ENCODE data around the gene CNBD2. TPM values are rescaled to one million over a fixed set of nuclear protein-coding genes. Genes with fewer than 3 reads are reported as not detected.
A peak's percentile ranks its signal among the peaks of the same experiment; 100 is the strongest.

CNBD2 gene
- 5.5 TPM for total RNA-seq
- under 1 TPM; 0.15 to 0.56 (median 0.33) TPM for polyA plus RNA-seq (ENCODE audit: insufficient read depth in 1 of 8, insufficient read length in 8 of 8, low replicate concordance in 1 of 8)
- long read RNA-seq, donor 1: 0 reads
- long read RNA-seq, donor 2: 0 reads
- long read RNA-seq, donor 3, partial matches to known transcripts: 0 of 2 reads
- long read RNA-seq, donor 3, other reads (novel, unspliced or antisense): 0 of 2 reads
- long read RNA-seq, donor 4, partial matches to known transcripts: 0 of 1 reads
- long read RNA-seq, donor 4, other reads (novel, unspliced or antisense): 0 of 1 reads
- long read RNA-seq, donor 5, transcript CNBD2-206 (1 exons, 662 nt): major isoform, 9 of 9 reads
- long read RNA-seq, donor 5, partial matches to known transcripts: 0 of 9 reads
- long read RNA-seq, donor 5, other reads (novel, unspliced or antisense): 0 of 9 reads
- long read RNA-seq, donor 6, partial matches to known transcripts: 0 of 3 reads
- long read RNA-seq, donor 6, other reads (novel, unspliced or antisense): 0 of 3 reads
- long read RNA-seq, donor 7, partial matches to known transcripts: 0 of 2 reads
- long read RNA-seq, donor 7, other reads (novel, unspliced or antisense): 0 of 2 reads
- long read RNA-seq, donor 8, partial matches to known transcripts: 0 of 3 reads
- long read RNA-seq, donor 8, other reads (novel, unspliced or antisense): 0 of 3 reads
- long read RNA-seq, donor 9: 0 reads
- long read RNA-seq, donor 10, partial matches to known transcripts: 0 of 2 reads
- long read RNA-seq, donor 10, other reads (novel, unspliced or antisense): 0 of 2 reads
- long read RNA-seq, donor 11, transcript CNBD2-206 (1 exons, 662 nt): major isoform, 6 of 6 reads
- long read RNA-seq, donor 11, partial matches to known transcripts: 0 of 6 reads
- long read RNA-seq, donor 11, other reads (novel, unspliced or antisense): 0 of 6 reads

DNA sequence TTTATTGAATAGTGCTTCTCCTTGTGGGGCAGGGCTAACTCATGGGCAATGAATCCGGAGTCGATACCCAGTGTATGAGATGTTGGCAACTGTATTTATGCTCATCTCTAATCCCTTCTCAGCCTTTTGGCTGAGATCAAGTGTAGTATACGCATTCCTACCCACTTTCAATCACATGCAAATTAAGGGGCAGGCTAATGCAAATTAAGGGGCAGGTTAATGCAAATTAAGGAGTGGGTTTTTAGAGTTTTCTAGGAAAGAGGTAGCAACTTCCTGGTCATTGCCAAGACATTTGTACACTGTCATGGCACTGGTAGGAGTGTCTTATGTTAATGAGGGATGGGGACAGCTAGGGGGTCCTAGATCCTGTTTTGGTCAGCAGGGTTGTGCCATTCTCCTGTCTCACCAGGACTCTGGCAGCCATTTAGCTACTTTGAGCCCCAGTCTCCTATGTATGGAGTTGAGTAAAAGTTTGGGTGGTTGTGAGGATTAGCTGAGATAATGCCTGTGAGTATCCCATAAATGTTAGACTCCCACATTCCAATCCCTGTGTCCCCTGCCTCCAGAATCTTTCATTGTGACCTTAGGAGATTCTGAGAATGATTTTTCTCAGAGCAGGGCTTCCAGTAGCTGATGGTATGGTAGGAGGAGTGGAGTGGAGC, at the start of gene CNBD2:
CNBD2 (plus strand) TSS at position 612 of the 662 bp plus-strand sequence. CDS start 173 bp downstream, outside the sequence.
- H3K27me3 ChIP-seq (ENCODE audit: control insufficient read depth, insufficient read depth, low read length): no peaks in the 10 kb centered on the region
- peaks cover 6% of the 10 kb centered on the region for H3K9me3 ChIP-seq (replicated peaks; ENCODE audit: control insufficient read depth, low read depth, low read length)
- no peak for DNase-seq
- no peak within 1 kb of the TSS for H3K27ac ChIP-seq (ENCODE audit: low read length)
- H3K4me3 ChIP-seq (ENCODE audit: low read length): no peak within 1 kb of the TSS
- WGBS (ENCODE audit: insufficient coverage): no CpG with 5 or more reads among the region's 3 CpGs
- no peaks in the 10 kb centered on the region for H3K36me3 ChIP-seq (ENCODE audit: control insufficient read depth, insufficient read depth, low read length)
- peaks cover 3% of the 10 kb centered on the region for H3K4me1 ChIP-seq (ENCODE audit: control insufficient read depth, insufficient read depth, low read length)

DNA sequence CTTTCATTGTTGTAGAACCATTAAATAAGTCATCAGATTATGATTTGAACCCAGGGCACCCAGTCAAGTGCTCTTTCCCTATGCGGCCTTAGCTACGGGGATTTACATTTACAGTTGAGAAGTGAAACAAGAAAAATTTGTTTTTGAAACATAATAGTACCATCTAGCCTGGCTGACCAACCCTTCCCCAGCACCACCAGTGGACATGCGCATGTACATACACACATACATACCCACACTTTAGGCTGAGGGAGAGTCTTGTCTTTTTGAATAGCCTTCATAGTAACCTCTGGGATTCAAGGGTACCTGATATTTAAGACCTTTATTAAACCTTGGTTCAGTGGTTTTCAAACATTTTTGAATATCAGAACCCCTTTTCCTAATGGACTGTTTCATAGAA, 47.9 kb upstream of the CNBD2 start:
- no peaks in the 10 kb centered on the region for H3K27me3 ChIP-seq (ENCODE audit: control insufficient read depth, insufficient read depth, low read length)
- no peak overlapping the region for H3K27ac ChIP-seq (ENCODE audit: low read length)
- no peak for DNase-seq
- peaks cover 51% of the 10 kb centered on the region for H3K36me3 ChIP-seq (ENCODE audit: control insufficient read depth, insufficient read depth, low read length)
- H3K4me3 ChIP-seq (ENCODE audit: low read length): no peak overlapping the region
- H3K9me3 ChIP-seq (replicated peaks; ENCODE audit: control insufficient read depth, low read depth, low read length): no peaks in the 10 kb centered on the region
- no peaks in the 10 kb centered on the region for H3K4me1 ChIP-seq (ENCODE audit: control insufficient read depth, insufficient read depth, low read length)
- no CpG with 5 or more reads among the region's 3 CpGs for WGBS (ENCODE audit: insufficient coverage)

DNA sequence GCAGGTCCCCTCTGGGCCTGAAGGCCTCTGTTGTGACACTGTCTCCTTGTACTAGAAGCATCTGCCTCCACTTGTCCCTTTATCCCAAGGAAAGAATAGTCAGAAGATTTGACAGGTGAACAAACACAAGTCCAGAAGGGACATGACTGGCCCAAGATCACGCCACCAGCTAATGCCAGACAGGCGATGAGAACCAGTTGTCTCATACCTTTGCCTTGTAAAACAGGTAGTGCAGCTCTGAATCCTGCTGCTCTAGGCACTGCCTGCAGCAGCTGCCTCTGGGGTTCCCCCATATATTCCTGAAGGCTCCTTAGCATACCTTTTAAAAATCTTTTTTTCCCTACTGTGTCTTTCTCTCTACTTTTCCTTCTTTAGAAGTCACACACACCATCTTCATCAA, 39.1 kb upstream of the CNBD2 start:
- H3K4me3 ChIP-seq (ENCODE audit: low read length): no peak overlapping the region
- no peak overlapping the region for H3K27ac ChIP-seq (ENCODE audit: low read length)
- no peaks in the 10 kb centered on the region for H3K4me1 ChIP-seq (ENCODE audit: control insufficient read depth, insufficient read depth, low read length)
- H3K9me3 ChIP-seq (replicated peaks; ENCODE audit: control insufficient read depth, low read depth, low read length): no peaks in the 10 kb centered on the region
- H3K36me3 ChIP-seq (ENCODE audit: control insufficient read depth, insufficient read depth, low read length): peaks cover 42% of the 10 kb centered on the region
- WGBS (ENCODE audit: insufficient coverage): 90% methylated on average over 2 of the region's 2 CpGs
- no peaks in the 10 kb centered on the region for H3K27me3 ChIP-seq (ENCODE audit: control insufficient read depth, insufficient read depth, low read length)
- no peak for DNase-seq

DNA sequence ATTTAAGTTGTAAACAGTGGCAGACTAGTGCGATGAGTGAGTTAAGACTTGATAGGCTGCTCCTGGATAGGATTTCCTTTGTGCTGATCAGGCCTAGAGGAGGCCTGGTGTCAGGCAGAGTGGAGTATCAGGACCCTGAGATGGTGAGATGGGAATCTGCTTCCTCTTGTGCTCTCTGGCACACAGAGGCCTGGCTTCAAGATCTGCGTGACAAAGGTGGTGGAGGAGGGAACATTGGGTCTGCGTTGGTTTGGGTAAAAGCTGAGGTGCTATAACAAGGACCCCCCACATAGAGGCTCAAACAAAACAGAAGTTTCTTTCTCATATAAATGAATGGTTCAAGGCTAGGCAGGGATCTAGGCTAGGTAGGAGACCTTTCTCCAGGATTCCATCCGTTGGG, 34.3 kb upstream of the CNBD2 start:
- no peaks in the 10 kb centered on the region for H3K4me1 ChIP-seq (ENCODE audit: control insufficient read depth, insufficient read depth, low read length)
- 97% methylated on average over 2 of the region's 4 CpGs for WGBS (ENCODE audit: insufficient coverage)
- no peaks in the 10 kb centered on the region for H3K27me3 ChIP-seq (ENCODE audit: control insufficient read depth, insufficient read depth, low read length)
- H3K9me3 ChIP-seq (replicated peaks; ENCODE audit: control insufficient read depth, low read depth, low read length): no peaks in the 10 kb centered on the region
- peaks cover 43% of the 10 kb centered on the region for H3K36me3 ChIP-seq (ENCODE audit: control insufficient read depth, insufficient read depth, low read length)
- no peak overlapping the region for H3K27ac ChIP-seq (ENCODE audit: low read length)
- H3K4me3 ChIP-seq (ENCODE audit: low read length): no peak overlapping the region
- no peak for DNase-seq

DNA sequence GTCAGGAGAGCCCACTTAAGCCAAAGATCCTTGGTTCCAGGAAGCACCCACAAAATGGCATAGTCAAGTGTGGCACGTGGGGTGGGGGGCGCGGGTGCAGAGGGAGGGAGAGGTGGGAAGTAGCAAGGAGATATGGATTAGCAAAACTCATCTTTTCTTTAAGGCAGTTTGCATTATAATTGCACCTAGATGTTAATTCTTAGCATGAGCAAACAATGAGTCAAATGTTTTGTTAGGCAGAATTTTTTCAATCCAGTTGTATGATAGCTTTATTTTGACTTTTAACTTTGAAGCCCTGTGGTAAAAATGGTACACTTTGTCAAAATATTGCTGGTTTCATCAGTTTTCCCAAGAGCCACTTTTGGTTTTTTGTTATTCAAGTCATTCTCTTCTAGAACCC, 29.1 kb upstream of the CNBD2 start:
- Histone ChIP-seq H3K27ac (ENCODE audit: low read length) (no peak overlapping the region), H3K27me3 (ENCODE audit: control insufficient read depth, insufficient read depth, low read length) (no peaks in the 10 kb centered on the region), H3K9me3 (replicated peaks; ENCODE audit: control insufficient read depth, low read depth, low read length) (no peaks in the 10 kb centered on the region), H3K4me3 (ENCODE audit: low read length) (no peak overlapping the region), H3K36me3 (ENCODE audit: control insufficient read depth, insufficient read depth, low read length) (peaks cover 52% of the 10 kb centered on the region), H3K4me1 (ENCODE audit: control insufficient read depth, insufficient read depth, low read length) (no peaks in the 10 kb centered on the region)
- WGBS (ENCODE audit: insufficient coverage): no CpG with 5 or more reads among the region's 3 CpGs
- DNase-seq: no peak

DNA sequence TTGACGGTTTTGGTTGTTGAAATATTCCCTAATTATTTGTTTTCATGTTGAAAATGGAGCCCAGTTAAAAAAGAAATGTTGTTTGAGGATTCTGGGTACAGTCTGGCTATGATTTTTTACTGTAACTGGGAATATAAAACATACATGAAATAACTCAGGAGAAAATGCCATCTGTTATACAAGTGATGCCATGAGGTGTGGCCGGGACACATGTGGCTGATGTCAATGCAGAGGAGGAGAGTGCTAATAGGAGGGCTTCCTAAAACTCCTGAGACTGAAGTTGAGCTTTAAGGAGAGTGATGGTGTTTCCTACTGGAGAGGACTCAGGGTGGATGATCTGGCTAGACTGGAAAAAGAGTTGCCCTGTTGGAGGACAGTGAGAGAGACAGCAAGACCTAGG, 26.8 kb upstream of the CNBD2 start:
- Histone ChIP-seq H3K36me3 (ENCODE audit: control insufficient read depth, insufficient read depth, low read length) (peaks cover 49% of the 10 kb centered on the region), H3K9me3 (replicated peaks; ENCODE audit: control insufficient read depth, low read depth, low read length) (no peaks in the 10 kb centered on the region), H3K27me3 (ENCODE audit: control insufficient read depth, insufficient read depth, low read length) (no peaks in the 10 kb centered on the region), H3K27ac (ENCODE audit: low read length) (no peak overlapping the region), H3K4me1 (ENCODE audit: control insufficient read depth, insufficient read depth, low read length) (no peaks in the 10 kb centered on the region), H3K4me3 (ENCODE audit: low read length) (no peak overlapping the region)
- DNase-seq: no peak
- 75% methylated on average over 1 of the region's 2 CpGs for WGBS (ENCODE audit: insufficient coverage)

DNA sequence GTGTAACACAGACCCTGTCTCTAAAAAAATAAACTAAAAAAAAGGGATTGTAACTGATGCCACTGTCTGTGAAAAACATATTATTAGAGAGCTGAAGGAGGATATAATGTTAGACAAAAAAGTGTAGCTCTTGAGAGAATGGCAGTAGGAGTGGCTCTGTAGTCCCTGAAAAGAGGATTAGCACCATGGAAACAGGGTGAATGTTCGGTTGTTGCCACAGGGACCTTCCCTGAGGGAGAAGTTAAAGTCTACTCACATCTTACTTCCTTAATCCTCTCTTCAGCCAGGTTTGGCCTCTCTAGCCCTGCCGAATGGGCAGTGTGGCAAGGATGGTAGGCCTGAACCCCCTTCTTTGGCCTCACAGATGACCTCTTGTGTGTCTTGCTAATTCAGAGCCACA, 26.1 kb upstream of the CNBD2 start:
- Histone ChIP-seq H3K9me3 (replicated peaks; ENCODE audit: control insufficient read depth, low read depth, low read length) (no peaks in the 10 kb centered on the region), H3K4me1 (ENCODE audit: control insufficient read depth, insufficient read depth, low read length) (no peaks in the 10 kb centered on the region), H3K27me3 (ENCODE audit: control insufficient read depth, insufficient read depth, low read length) (no peaks in the 10 kb centered on the region), H3K36me3 (ENCODE audit: control insufficient read depth, insufficient read depth, low read length) (peaks cover 53% of the 10 kb centered on the region), H3K4me3 (ENCODE audit: low read length) (no peak overlapping the region), H3K27ac (ENCODE audit: low read length) (no peak overlapping the region)
- no CpG with 5 or more reads among the region's 2 CpGs for WGBS (ENCODE audit: insufficient coverage)
- no peak for DNase-seq

DNA sequence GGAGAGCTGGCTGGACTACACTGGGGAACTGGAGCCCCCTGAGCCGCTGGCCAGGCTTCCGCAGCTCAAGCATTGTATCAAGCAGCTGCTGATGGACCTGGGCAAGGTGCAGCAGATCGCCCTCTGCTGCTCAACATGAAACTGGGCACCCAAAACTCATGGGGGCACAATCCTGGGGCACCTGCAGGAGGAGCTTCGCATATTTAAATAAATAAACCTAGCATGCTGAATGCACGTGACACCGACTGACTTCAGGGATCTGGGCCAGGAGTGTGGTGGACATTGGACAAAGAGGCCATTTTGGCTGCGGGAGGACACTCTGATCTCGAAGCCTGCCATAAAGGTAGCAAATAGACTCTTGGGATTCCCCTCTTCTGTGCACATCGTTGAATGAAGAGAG, 20.9 kb upstream of the CNBD2 start:
- Histone ChIP-seq H3K27me3 (ENCODE audit: control insufficient read depth, insufficient read depth, low read length) (no peaks in the 10 kb centered on the region), H3K9me3 (replicated peaks; ENCODE audit: control insufficient read depth, low read depth, low read length) (no peaks in the 10 kb centered on the region), H3K27ac (ENCODE audit: low read length) (no peak overlapping the region), H3K4me1 (ENCODE audit: control insufficient read depth, insufficient read depth, low read length) (peaks cover under 1% of the 10 kb centered on the region), H3K36me3 (ENCODE audit: control insufficient read depth, insufficient read depth, low read length) (peaks cover 32% of the 10 kb centered on the region), H3K4me3 (ENCODE audit: low read length) (no peak overlapping the region)
- peak; percentile 8 for DNase-seq
- 82% methylated on average over 6 of the region's 9 CpGs for WGBS (ENCODE audit: insufficient coverage)

DNA sequence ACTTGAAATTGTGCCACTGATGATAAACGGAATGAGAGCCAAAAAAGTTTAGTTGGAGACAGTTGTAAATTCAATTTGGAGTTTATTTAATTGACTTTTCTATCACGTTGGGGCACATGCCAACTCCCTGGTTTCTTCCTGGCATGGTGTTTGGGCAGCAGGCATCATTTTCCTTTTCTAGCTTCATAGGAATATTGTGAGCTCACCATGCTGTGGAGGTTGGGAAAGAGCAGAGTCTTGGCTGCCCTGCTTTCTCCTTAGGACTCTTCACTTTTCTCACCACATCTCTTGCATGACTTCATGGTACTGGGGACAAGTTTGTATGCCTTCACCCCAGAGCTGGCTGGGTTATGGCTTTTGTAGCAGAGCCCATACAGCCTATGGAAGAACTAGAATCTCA, 20.5 kb upstream of the CNBD2 start:
- DNase-seq: peak; percentile 34
- peaks cover 32% of the 10 kb centered on the region for H3K36me3 ChIP-seq (ENCODE audit: control insufficient read depth, insufficient read depth, low read length)
- no peaks in the 10 kb centered on the region for H3K9me3 ChIP-seq (replicated peaks; ENCODE audit: control insufficient read depth, low read depth, low read length)
- no peaks in the 10 kb centered on the region for H3K27me3 ChIP-seq (ENCODE audit: control insufficient read depth, insufficient read depth, low read length)
- no peak overlapping the region for H3K27ac ChIP-seq (ENCODE audit: low read length)
- H3K4me1 ChIP-seq (ENCODE audit: control insufficient read depth, insufficient read depth, low read length): peaks cover 5% of the 10 kb centered on the region
- no peak overlapping the region for H3K4me3 ChIP-seq (ENCODE audit: low read length)
- 40% methylated on average over 1 of the region's 2 CpGs for WGBS (ENCODE audit: insufficient coverage)

DNA sequence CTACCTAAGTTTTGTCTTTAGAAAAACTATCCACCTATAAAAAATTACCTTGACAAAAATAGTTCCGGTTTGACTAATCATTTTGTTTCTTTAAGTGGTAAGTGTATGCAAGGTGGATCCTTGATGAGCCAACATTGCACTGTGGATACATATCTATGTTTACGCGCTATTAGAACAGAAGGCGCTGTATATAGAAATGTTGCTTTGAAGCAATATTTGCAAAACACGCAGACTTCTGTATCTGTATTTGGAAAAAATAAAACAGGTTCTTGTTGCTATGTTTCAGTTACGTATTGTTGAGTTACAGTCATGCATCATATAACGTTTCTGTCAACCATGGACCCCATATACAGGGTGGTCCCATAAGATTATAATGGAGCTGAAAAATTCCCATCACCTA, 18.3 kb upstream of the CNBD2 start:
- Histone ChIP-seq H3K27ac (ENCODE audit: low read length) (no peak overlapping the region), H3K27me3 (ENCODE audit: control insufficient read depth, insufficient read depth, low read length) (no peaks in the 10 kb centered on the region), H3K9me3 (replicated peaks; ENCODE audit: control insufficient read depth, low read depth, low read length) (no peaks in the 10 kb centered on the region), H3K36me3 (ENCODE audit: control insufficient read depth, insufficient read depth, low read length) (peaks cover 19% of the 10 kb centered on the region), H3K4me1 (ENCODE audit: control insufficient read depth, insufficient read depth, low read length) (peaks cover 10% of the 10 kb centered on the region), H3K4me3 (ENCODE audit: low read length) (no peak overlapping the region)
- 100% methylated on average over 2 of the region's 7 CpGs for WGBS (ENCODE audit: insufficient coverage)
- no peak for DNase-seq
